ENCODE measurements around the gene DNAI2. TPM values are rescaled to one million over a fixed set of nuclear protein-coding genes. Genes with fewer than 3 reads are reported as not detected.

DNAI2 gene
- polyA plus RNA-seq, 1 donor from 2014 or later: not detected

DNA sequence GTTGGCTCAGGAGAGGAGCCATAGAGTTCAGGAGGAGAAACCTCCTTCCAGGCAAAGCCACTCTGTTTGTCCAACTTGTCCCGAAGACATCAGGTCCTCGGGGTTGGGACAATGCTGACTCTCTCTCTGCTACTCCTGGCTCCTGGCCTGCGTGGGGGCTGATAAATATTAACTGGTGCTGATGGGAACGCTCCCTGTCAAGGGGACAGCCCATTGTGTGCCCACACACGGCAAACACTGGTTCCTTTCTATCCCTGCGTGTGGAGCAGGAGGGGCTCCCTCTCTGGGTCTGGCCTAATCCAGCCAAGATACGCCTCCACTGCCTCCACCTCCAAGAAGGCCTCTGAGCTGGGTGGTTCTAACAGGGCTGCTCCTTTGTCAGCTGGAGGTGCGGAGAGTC, 56.4 kb downstream of the DNAI2 start:
- TF ChIP-seq, protein P1, sequence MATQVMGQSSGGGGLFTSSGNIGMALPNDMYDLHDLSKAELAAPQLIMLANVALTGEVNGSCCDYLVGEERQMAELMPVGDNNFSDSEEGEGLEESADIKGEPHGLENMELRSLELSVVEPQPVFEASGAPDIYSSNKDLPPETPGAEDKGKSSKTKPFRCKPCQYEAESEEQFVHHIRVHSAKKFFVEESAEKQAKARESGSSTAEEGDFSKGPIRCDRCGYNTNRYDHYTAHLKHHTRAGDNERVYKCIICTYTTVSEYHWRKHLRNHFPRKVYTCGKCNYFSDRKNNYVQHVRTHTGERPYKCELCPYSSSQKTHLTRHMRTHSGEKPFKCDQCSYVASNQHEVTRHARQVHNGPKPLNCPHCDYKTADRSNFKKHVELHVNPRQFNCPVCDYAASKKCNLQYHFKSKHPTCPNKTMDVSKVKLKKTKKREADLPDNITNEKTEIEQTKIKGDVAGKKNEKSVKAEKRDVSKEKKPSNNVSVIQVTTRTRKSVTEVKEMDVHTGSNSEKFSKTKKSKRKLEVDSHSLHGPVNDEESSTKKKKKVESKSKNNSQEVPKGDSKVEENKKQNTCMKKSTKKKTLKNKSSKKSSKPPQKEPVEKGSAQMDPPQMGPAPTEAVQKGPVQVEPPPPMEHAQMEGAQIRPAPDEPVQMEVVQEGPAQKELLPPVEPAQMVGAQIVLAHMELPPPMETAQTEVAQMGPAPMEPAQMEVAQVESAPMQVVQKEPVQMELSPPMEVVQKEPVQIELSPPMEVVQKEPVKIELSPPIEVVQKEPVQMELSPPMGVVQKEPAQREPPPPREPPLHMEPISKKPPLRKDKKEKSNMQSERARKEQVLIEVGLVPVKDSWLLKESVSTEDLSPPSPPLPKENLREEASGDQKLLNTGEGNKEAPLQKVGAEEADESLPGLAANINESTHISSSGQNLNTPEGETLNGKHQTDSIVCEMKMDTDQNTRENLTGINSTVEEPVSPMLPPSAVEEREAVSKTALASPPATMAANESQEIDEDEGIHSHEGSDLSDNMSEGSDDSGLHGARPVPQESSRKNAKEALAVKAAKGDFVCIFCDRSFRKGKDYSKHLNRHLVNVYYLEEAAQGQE (IDR thresholded peaks at IDR 0.05; ENCODE audit: borderline replicate concordance): no peak
- TF ChIP-seq RAD21 (conservative IDR thresholded peaks at IDR 0.05) (no peak), EP300 (conservative IDR thresholded peaks at IDR 0.05; ENCODE audit: poor library complexity, severe bottlenecking) (no peak), POLR2AphosphoS5 (IDR thresholded peaks at IDR 0.05) (no peak), TAF1 (IDR thresholded peaks at IDR 0.05; ENCODE audit: low read depth) (no peak), EZH2 (IDR thresholded peaks at IDR 0.05; ENCODE audit: borderline replicate concordance, insufficient read depth, low read length, poor library complexity, severe bottlenecking) (no peak), SMC3 (conservative IDR thresholded peaks at IDR 0.05; ENCODE audit: poor library complexity) (no peak), MXI1 (conservative IDR thresholded peaks at IDR 0.05; ENCODE audit: poor library complexity, severe bottlenecking) (no peak)
- TF ChIP-seq, protein P2, sequence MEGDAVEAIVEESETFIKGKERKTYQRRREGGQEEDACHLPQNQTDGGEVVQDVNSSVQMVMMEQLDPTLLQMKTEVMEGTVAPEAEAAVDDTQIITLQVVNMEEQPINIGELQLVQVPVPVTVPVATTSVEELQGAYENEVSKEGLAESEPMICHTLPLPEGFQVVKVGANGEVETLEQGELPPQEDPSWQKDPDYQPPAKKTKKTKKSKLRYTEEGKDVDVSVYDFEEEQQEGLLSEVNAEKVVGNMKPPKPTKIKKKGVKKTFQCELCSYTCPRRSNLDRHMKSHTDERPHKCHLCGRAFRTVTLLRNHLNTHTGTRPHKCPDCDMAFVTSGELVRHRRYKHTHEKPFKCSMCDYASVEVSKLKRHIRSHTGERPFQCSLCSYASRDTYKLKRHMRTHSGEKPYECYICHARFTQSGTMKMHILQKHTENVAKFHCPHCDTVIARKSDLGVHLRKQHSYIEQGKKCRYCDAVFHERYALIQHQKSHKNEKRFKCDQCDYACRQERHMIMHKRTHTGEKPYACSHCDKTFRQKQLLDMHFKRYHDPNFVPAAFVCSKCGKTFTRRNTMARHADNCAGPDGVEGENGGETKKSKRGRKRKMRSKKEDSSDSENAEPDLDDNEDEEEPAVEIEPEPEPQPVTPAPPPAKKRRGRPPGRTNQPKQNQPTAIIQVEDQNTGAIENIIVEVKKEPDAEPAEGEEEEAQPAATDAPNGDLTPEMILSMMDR (IDR thresholded peaks at IDR 0.05; ENCODE audit: poor library complexity, severe bottlenecking): no peak
- Histone ChIP-seq H3K27ac (ENCODE audit: low read length) (no peak overlapping the region), H3K36me3 (ENCODE audit: insufficient read depth, low read length) (no peaks in the 10 kb centered on the region), H4K20me1 (ENCODE audit: insufficient read depth) (no peaks in the 10 kb centered on the region), H3K4me2 (ENCODE audit: low read length) (no peak overlapping the region), H3F3A (ENCODE audit: insufficient read depth, low read length, poor library complexity, severe bottlenecking) (no peaks in the 10 kb centered on the region), H2AFZ (ENCODE audit: low read depth, low read length) (no peak overlapping the region), H3K9ac (ENCODE audit: low read length) (no peak overlapping the region), H3K9me3 (ENCODE audit: low read length) (no peaks in the 10 kb centered on the region), H3K9me2 (ENCODE audit: insufficient read depth, low read length) (no peaks in the 10 kb centered on the region), H3K79me2 (replicated peaks; ENCODE audit: insufficient read depth, low read length) (no peaks in the 10 kb centered on the region), H3K27me3 (ENCODE audit: insufficient read depth, low read depth, low read length) (peaks cover 19% of the 10 kb centered on the region), H3K4me3 (ENCODE audit: low read length) (no peak overlapping the region)

DNA sequence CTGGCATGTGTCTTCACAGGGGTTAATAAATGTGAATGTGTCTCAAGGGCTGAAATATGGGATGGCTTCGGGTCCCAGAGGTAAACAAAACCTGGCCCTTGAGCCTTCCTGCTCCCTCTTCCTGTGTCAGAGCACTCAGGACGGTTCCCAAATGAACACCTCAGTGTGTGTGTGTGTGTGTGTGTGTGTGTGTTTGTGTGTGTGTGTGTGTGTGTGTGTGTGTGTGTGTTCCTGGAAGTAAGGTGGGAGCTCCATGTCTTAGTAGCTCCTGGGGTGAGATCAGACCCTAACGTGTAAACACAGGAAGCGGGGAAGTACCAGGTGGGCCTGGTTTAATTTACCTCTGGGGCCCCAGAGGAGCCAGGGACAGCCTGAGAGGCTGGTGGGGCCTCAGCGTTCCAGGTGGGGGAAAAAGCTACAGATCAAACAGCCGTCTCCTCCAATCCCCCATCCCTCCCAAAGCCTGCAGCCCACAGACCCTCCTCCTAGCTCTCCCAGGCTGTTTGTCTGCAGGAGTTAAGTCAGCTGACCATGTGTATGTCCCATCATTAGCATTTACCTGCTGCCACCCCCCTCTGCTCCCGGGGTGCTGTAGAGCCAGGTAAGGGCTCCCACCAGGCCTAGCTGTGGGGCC, 58.1 kb downstream of the DNAI2 start:
- Histone ChIP-seq H3K27me3 (ENCODE audit: insufficient read depth, low read depth, low read length) (peaks cover 2% of the 10 kb centered on the region), H3K36me3 (ENCODE audit: insufficient read depth, low read length) (no peaks in the 10 kb centered on the region), H2AFZ (ENCODE audit: low read depth, low read length) (no peak overlapping the region), H3F3A (ENCODE audit: insufficient read depth, low read length, poor library complexity, severe bottlenecking) (no peaks in the 10 kb centered on the region), H3K9ac (ENCODE audit: low read length) (no peak overlapping the region), H3K9me2 (ENCODE audit: insufficient read depth, low read length) (no peaks in the 10 kb centered on the region), H3K4me3 (ENCODE audit: low read length) (no peak overlapping the region), H3K27ac (ENCODE audit: low read length) (no peak overlapping the region), H3K4me2 (ENCODE audit: low read length) (no peak overlapping the region), H4K20me1 (ENCODE audit: insufficient read depth) (no peaks in the 10 kb centered on the region), H3K79me2 (replicated peaks; ENCODE audit: insufficient read depth, low read length) (no peaks in the 10 kb centered on the region), H3K9me3 (ENCODE audit: low read length) (no peaks in the 10 kb centered on the region)
- TF ChIP-seq RAD21 (conservative IDR thresholded peaks at IDR 0.05): no peak
- no peak for TF ChIP-seq POLR2AphosphoS5 (IDR thresholded peaks at IDR 0.05)
- TF ChIP-seq, protein P2 (IDR thresholded peaks at IDR 0.05; ENCODE audit: poor library complexity, severe bottlenecking): no peak
- no peak for TF ChIP-seq EZH2 (IDR thresholded peaks at IDR 0.05; ENCODE audit: borderline replicate concordance, insufficient read depth, low read length, poor library complexity, severe bottlenecking)
- no peak for TF ChIP-seq TAF1 (IDR thresholded peaks at IDR 0.05; ENCODE audit: low read depth)
- TF ChIP-seq, protein P1 (IDR thresholded peaks at IDR 0.05; ENCODE audit: borderline replicate concordance): no peak
- no peak for TF ChIP-seq MXI1 (conservative IDR thresholded peaks at IDR 0.05; ENCODE audit: poor library complexity, severe bottlenecking)
- TF ChIP-seq EP300 (conservative IDR thresholded peaks at IDR 0.05; ENCODE audit: poor library complexity, severe bottlenecking): no peak

All from neural cell (in vitro differentiated cells).